HepG2 (cell line): ENCODE results near the gene TLCD3B. TPM values are rescaled to one million over a fixed set of nuclear protein-coding genes. Genes with fewer than 3 reads are reported as not detected.

Experiments
- CERS6 ChIP-seq: sonication (generic); formaldehyde crosslinking; IDR thresholded peaks from 2 replicates; pipeline ENCODE4 v1.5.0; 2020; ENCODE audit warnings: missing genetic modification reagents
- DNMT3B ChIP-seq: conservative IDR thresholded peaks from 2 replicates; pipeline ENCODE4 v1.6.1; 2016; ENCODE audit warnings: missing biosample characterization, control low read depth
- ELK4 ChIP-seq: sonication (generic); formaldehyde crosslinking; IDR thresholded peaks from 2 replicates; pipeline ENCODE4 v1.9.0; 2021; ENCODE audit warnings: missing genetic modification reagents, borderline replicate concordance
- GFI1 ChIP-seq: sonication (generic); formaldehyde crosslinking; IDR thresholded peaks from 2 replicates; pipeline ENCODE4 v1.5.0; 2020; ENCODE audit warnings: missing genetic modification reagents, mild to moderate bottlenecking, borderline replicate concordance
- GLMP ChIP-seq: sonication (generic); formaldehyde crosslinking; IDR thresholded peaks from 2 replicates; pipeline ENCODE4 v1.9.0; 2021; ENCODE audit warnings: missing genetic modification reagents, mild to moderate bottlenecking, borderline replicate concordance
- HDAC1 ChIP-seq: sonication (generic); formaldehyde crosslinking; IDR thresholded peaks from 2 replicates; pipeline ENCODE4 v1.5.1; 2020; ENCODE audit warnings: mild to moderate bottlenecking, missing genetic modification reagents
- JUND ChIP-seq: sonication (generic); formaldehyde crosslinking; IDR thresholded peaks from 2 replicates; pipeline ENCODE4 v1.8.0; 2022; ENCODE audit warnings: mild to moderate bottlenecking, missing genetic modification reagents
- MIER2 ChIP-seq: IDR thresholded peaks from 2 replicates; pipeline ENCODE4 v1.6.1; 2016; ENCODE audit warnings: missing biosample characterization, missing genetic modification reagents
- NCOA1 ChIP-seq: sonication (generic); formaldehyde crosslinking; IDR thresholded peaks from 2 replicates; pipeline ENCODE4 v1.9.0; 2021; ENCODE audit warnings: missing genetic modification reagents
- PHF5A ChIP-seq: IDR thresholded peaks from one replicate; pipeline ENCODE4 v1.6.1; 2018; ENCODE audit warnings: low read depth, missing genetic modification reagents; ENCODE audit not compliant: unreplicated experiment
- PITX1 ChIP-seq: sonication (generic); formaldehyde crosslinking; IDR thresholded peaks from 2 replicates; pipeline ENCODE4 v1.5.1; 2020; ENCODE audit warnings: mild to moderate bottlenecking, missing genetic modification reagents
- TBX2 ChIP-seq: sonication (generic); formaldehyde crosslinking; IDR thresholded peaks from 2 replicates; pipeline ENCODE4 v1.5.0; 2020; ENCODE audit warnings: missing genetic modification reagents, mild to moderate bottlenecking, borderline replicate concordance
- ZBTB2 ChIP-seq: sonication (generic); formaldehyde crosslinking; IDR thresholded peaks from 2 replicates; pipeline ENCODE4 v1.8.0; 2022; ENCODE audit warnings: low read depth, missing genetic modification reagents
- ZFP62 ChIP-seq: sonication (generic); formaldehyde crosslinking; IDR thresholded peaks from 2 replicates; pipeline ENCODE4 v1.4.0; 2020; ENCODE audit warnings: missing genetic modification reagents
- ZNF296 ChIP-seq: sonication (generic); formaldehyde crosslinking; conservative IDR thresholded peaks from 2 replicates; pipeline ENCODE4 v1.5.0; 2020; ENCODE audit warnings: mild to moderate bottlenecking, missing genetic modification reagents
- ZNF317 ChIP-seq: sonication (generic); formaldehyde crosslinking; IDR thresholded peaks from 2 replicates; pipeline ENCODE4 v1.5.0; 2020; ENCODE audit warnings: mild to moderate bottlenecking, missing genetic modification reagents
- ZNF589 ChIP-seq: sonication (generic); formaldehyde crosslinking; conservative IDR thresholded peaks from 2 replicates; pipeline ENCODE4 v1.8.0; 2022; ENCODE audit warnings: mild to moderate bottlenecking, moderate library complexity, missing genetic modification reagents
- ZNF737 ChIP-seq: sonication (generic); formaldehyde crosslinking; IDR thresholded peaks from 2 replicates; pipeline ENCODE4 v1.5.0; 2020; ENCODE audit warnings: missing genetic modification reagents, mild to moderate bottlenecking, borderline replicate concordance
- ZNF768 ChIP-seq: sonication (generic); formaldehyde crosslinking; IDR thresholded peaks from 2 replicates; pipeline ENCODE4 v1.4.0; 2020; ENCODE audit warnings: missing genetic modification reagents
- ZNF878 ChIP-seq: sonication (generic); formaldehyde crosslinking; IDR thresholded peaks from 2 replicates; pipeline ENCODE4 v1.8.1; 2023; ENCODE audit warnings: mild to moderate bottlenecking, missing genetic modification reagents, moderate library complexity
- ZNF891 ChIP-seq: sonication (generic); formaldehyde crosslinking; IDR thresholded peaks from 2 replicates; pipeline ENCODE4 v1.5.0; 2020; ENCODE audit warnings: mild to moderate bottlenecking, missing genetic modification reagents
- ZSCAN21 ChIP-seq: sonication (generic); formaldehyde crosslinking; IDR thresholded peaks from 2 replicates; pipeline ENCODE4 v1.8.0; 2022; ENCODE audit warnings: mild to moderate bottlenecking, missing genetic modification reagents, moderate library complexity, borderline replicate concordance
- ZSCAN30 ChIP-seq: sonication (generic); formaldehyde crosslinking; IDR thresholded peaks from 2 replicates; pipeline ENCODE4 v1.5.0; 2020; ENCODE audit warnings: mild to moderate bottlenecking, missing genetic modification reagents
- polyA plus RNA-seq, 8 experiments: library from polyadenylated mRNA; depleted of rRNA in 3 of 8; stranded (reverse) in 7 of 8; unstranded in 1 of 8; fragments of >200 nt; fragmentation: Illumina TruSeq in 4 of 8; extraction: Trizol in 4 of 8; gene quantifications; 2 replicates each; pipeline versions ENCODE4 v1.2.1 to v1.2.3, GENCODE V29; 2011 to 2016; ENCODE audit warnings: low read depth in 4 of 8, missing spikeins in 1 of 8, mixed read lengths in 1 of 8; ENCODE audit not compliant: insufficient read depth in 1 of 8
- total RNA-seq, 5 experiments: library from RNA; depleted of rRNA; stranded (reverse); fragments of >200 nt; fragmentation: Illumina TruSeq; extraction: Trizol; gene quantifications; 2 replicates each; pipeline ENCODE4 v1.2.3, GENCODE V29; 2016; ENCODE audit warnings: low read depth in 1 of 5
- TF ChIP-seq, protein P1 (sequence below): sonication (generic); formaldehyde crosslinking; IDR thresholded peaks from 2 replicates; pipeline ENCODE4 v1.4.0; 2020; ENCODE audit warnings: missing genetic modification reagents, borderline replicate concordance

The TLCD3B gene
- total and polyA plus RNA-seq, 2 of the 13 experiments (the other 11 are each of a cell fraction or from before 2014, with no cell fraction given), result not detected

DNA sequence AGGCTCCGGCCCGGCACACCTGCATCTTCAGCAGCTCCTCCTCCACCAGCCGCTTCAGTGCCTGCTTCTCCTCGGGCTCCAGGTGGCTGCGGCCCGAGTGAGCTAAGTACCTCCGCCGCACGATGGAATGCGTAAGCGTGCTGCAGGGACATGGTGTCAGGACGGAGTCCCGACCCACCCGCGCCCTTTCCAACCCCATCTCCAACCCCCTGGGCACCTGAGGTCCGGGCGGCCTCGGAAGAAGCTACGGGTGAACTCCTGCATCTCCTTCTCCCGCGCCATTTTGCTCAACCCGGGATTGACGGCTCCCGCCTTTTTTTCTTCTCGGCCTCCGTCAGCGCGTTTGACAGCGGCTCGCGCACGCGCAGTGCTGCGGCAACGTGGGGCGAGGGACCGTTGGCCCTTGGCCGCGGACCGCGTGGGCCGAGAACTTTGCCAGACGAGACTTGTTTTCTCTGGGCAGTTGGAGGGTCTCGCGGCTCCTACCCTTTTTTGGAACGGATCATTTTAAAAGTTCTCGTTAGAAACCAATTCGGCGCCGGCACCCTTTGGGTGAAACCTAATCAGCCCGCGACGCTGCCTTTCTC lies 35.7 kb downstream of the TLCD3B start, which contains the start of gene HIRIP3 (continued):
- TF ChIP-seq ZBTB2 (CRISPR knock-in tag), result no peak
- TF ChIP-seq ZNF891 (CRISPR knock-in tag), result peak; percentile 53; the same call in 1 of the 2 replicates
- TF ChIP-seq ZNF878 (CRISPR knock-in tag), result no peak; the same call in 1 of the 2 replicates
- TF ChIP-seq HDAC1 (CRISPR knock-in tag), result peak; percentile 24; the same call in 1 of the 2 replicates
- TF ChIP-seq MIER2 (CRISPR knock-in tag), result 0 out of 2 replicates have a peak, but pooled peaks have one; percentile 8
- TF ChIP-seq NCOA1, result peak; percentile 90; the same call in 1 of the 2 replicates
- peak; percentile 95; the same call in 1 of the 2 replicates for TF ChIP-seq ZNF737 (CRISPR knock-in tag)
- 0 out of 2 replicates have a peak, but pooled peaks have one; percentile 34 for TF ChIP-seq GFI1 (CRISPR knock-in tag)
- TF ChIP-seq ZSCAN21, result 0 out of 2 replicates have a peak, but pooled peaks have one; percentile 10
- 0 out of 2 replicates have a peak, but pooled peaks have one; percentile 18 for TF ChIP-seq ELK4 (CRISPR knock-in tag)
- TF ChIP-seq ZNF768 (CRISPR knock-in tag), result peak; percentile 52
- peak; percentile 36 for TF ChIP-seq PITX1 (CRISPR knock-in tag)
- TF ChIP-seq ZSCAN30 (CRISPR knock-in tag), result peak; percentile 37; the same call in 1 of the 2 replicates
- TF ChIP-seq ZNF317 (CRISPR knock-in tag), result no peak
- peak; percentile 90 for TF ChIP-seq ZNF296
- peak; percentile 96 for TF ChIP-seq DNMT3B
- no peak for TF ChIP-seq PHF5A (CRISPR knock-in tag)
- TF ChIP-seq JUND (CRISPR knock-in tag), result 0 out of 2 replicates have a peak, but pooled peaks have one; percentile 47
- peak; percentile 47; the same call in 1 of the 2 replicates for TF ChIP-seq TBX2 (CRISPR knock-in tag)
- no peak for TF ChIP-seq ZFP62 (CRISPR knock-in tag)
- peak; percentile 60; the same call in 1 of the 2 replicates for TF ChIP-seq ZNF589 (CRISPR knock-in tag)
- no peak for TF ChIP-seq GLMP
- TF ChIP-seq CERS6 (CRISPR knock-in tag), result peak; percentile 78; the same call in 1 of the 2 replicates
- TF ChIP-seq, protein P1, sequence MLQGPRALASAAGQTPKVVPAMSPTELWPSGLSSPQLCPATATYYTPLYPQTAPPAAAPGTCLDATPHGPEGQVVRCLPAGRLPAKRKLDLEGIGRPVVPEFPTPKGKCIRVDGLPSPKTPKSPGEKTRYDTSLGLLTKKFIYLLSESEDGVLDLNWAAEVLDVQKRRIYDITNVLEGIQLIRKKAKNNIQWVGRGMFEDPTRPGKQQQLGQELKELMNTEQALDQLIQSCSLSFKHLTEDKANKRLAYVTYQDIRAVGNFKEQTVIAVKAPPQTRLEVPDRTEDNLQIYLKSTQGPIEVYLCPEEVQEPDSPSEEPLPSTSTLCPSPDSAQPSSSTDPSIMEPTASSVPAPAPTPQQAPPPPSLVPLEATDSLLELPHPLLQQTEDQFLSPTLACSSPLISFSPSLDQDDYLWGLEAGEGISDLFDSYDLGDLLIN (CRISPR knock-in tag), result peak; percentile 89; the same call in 1 of the 2 replicates
